Activated effector memory CD4-positive, alpha-beta T cell treated with anti-CD3 and anti-CD28 coated beads, Interleukin-2, amount 50 U/mL, for 16 hours (primary cell): ENCODE data around the gene HAUS3.
"Not testable (repeated sequence)": the region's sequence is repeated elsewhere in the genome, so short reads cannot be mapped to it uniquely, and the experiment has no call there.

ENCODE experiments used
- DNase-seq: peaks from one replicate; pipeline ENCODE4 v3.0.0-alpha.2; 2020

The HAUS3 gene

GRCh38 chr4:2251073-2251794 lies 9.3 kb upstream of the HAUS3 start:
- DNase-seq: peak; percentile 59

- peak; percentile 60 for DNase-seq
These were observed 8.6 kb upstream of the HAUS3 start for GRCh38 chr4:2250357-2251072.

- no peak for DNase-seq
These were observed 7.8 kb upstream of the HAUS3 start for GRCh38 chr4:2249526-2250356.

- peak; percentile 61 for DNase-seq
These were observed 6.9 kb upstream of the HAUS3 start for GRCh38 chr4:2248821-2249261.

GRCh38 chr4:2248044-2248780 lies 6.3 kb upstream of the HAUS3 start:
- DNase-seq: peak; percentile 58

- DNase-seq: peak; percentile 61
These were observed 5.5 kb upstream of the HAUS3 start for GRCh38 chr4:2247128-2248043.

- DNase-seq: peak; percentile 62
These were observed 4.6 kb upstream of the HAUS3 start for GRCh38 chr4:2246384-2247127.

- no peak for DNase-seq
These were observed 3.9 kb upstream of the HAUS3 start for GRCh38 chr4:2245787-2246275.

- DNase-seq: peak; percentile 61
These were observed 3.3 kb upstream of the HAUS3 start for GRCh38 chr4:2245057-2245786.

- DNase-seq: peak; percentile 62
These were observed 1.9 kb upstream of the HAUS3 start for GRCh38 chr4:2243681-2244380.

- no peak for DNase-seq
These were observed 918 bp downstream of the HAUS3 start for GRCh38 chr4:2241003-2241402.

GRCh38 chr4:2236944-2237666 lies 4.8 kb downstream of the HAUS3 start:
- DNase-seq: no peak

GRCh38 chr4:2231082-2231481 lies 10.8 kb downstream of the HAUS3 start:
- DNase-seq: no peak

GRCh38 chr4:2226261-2226660 lies 15.7 kb downstream of the HAUS3 start:
- DNase-seq: no peak

- DNase-seq: no peak
These were observed 19.1 kb downstream of the HAUS3 start for GRCh38 chr4:2222838-2223237.

GRCh38 chr4:2221378-2221777 lies 20.5 kb downstream of the HAUS3 start:
- DNase-seq: not testable (repeated sequence)

GRCh38 chr4:2220016-2220630 lies 21.8 kb downstream of the HAUS3 start:
- peak; percentile 90 for DNase-seq

GRCh38 chr4:2219233-2219760 lies 22.6 kb downstream of the HAUS3 start:
- DNase-seq: no peak
